ENCODE measurements around the gene LNPEP. TPM values are rescaled to one million over a fixed set of nuclear protein-coding genes. Genes with fewer than 3 reads are reported as not detected.

Gene LNPEP
- total RNA-seq = 33.9 TPM

- intact Hi-C loops (cut with DNase I) = no loop called here
- Histone ChIP-seq H3K27me3 (no peaks in the 10 kb centered on the region), H3K9me3 (no peaks in the 10 kb centered on the region), H3K4me3 (peak within 1 kb of the TSS; percentile 80 to 90), H3K36me3 (no peaks in the 10 kb centered on the region), H3K27ac (peak within 1 kb of the TSS; percentile 97), H3K4me1 (peaks cover 33% of the 10 kb centered on the region)
- TF ChIP-seq POLR2AphosphoS5 (IDR thresholded peaks at IDR 0.05; ENCODE audit: insufficient read depth in 1 of 2, low read depth in 1 of 2) (peak; percentile 84 to 90), POLR2A (IDR thresholded peaks at IDR 0.05) (peak in 1 of 2 donors; percentile 87), CTCF (IDR thresholded peaks at IDR 0.05) (no peak)
- peak; percentile 96 to 97 for DNase-seq (ENCODE audit: extremely low spot score in 2 of 2)
Observed at GRCh38 chr5:96935559-96936430, at the start of gene LNPEP. LNPEP (plus strand) TSS chr5:96936080; CDS start chr5:96936156, 76 bp downstream.

- TF ChIP-seq POLR2A (IDR thresholded peaks at IDR 0.05) (no peak), POLR2AphosphoS5 (IDR thresholded peaks at IDR 0.05; ENCODE audit: insufficient read depth in 1 of 2, low read depth in 1 of 2) (no peak), CTCF (IDR thresholded peaks at IDR 0.05) (no peak)
- no peaks in the 10 kb centered on the region for H3K27me3 ChIP-seq
- intact Hi-C loops (cut with DNase I) = no loop called here
- no peaks in the 10 kb centered on the region for H3K9me3 ChIP-seq
- H3K36me3 ChIP-seq = peaks cover 0 to 7% of the 10 kb centered on the region in 2 donors
- H3K4me3 ChIP-seq = no peak overlapping the region
- H3K27ac ChIP-seq = no peak overlapping the region
- no peaks in the 10 kb centered on the region for H3K4me1 ChIP-seq
- no peak for DNase-seq (ENCODE audit: extremely low spot score in 2 of 2)
Observed at GRCh38 chr5:96893342-96893741, 42.5 kb upstream of the LNPEP start.

- no peak for DNase-seq (ENCODE audit: extremely low spot score in 2 of 2)
- Histone ChIP-seq H3K4me3 (no peak overlapping the region), H3K4me1 (no peaks in the 10 kb centered on the region), H3K9me3 (no peaks in the 10 kb centered on the region), H3K27ac (no peak overlapping the region), H3K36me3 (peaks cover 0 to 6% of the 10 kb centered on the region in 2 donors), H3K27me3 (no peaks in the 10 kb centered on the region)
- intact Hi-C loops (cut with DNase I) = no loop called here
- TF ChIP-seq POLR2A (IDR thresholded peaks at IDR 0.05) (no peak), CTCF (IDR thresholded peaks at IDR 0.05) (no peak), POLR2AphosphoS5 (IDR thresholded peaks at IDR 0.05; ENCODE audit: insufficient read depth in 1 of 2, low read depth in 1 of 2) (no peak)
Observed at GRCh38 chr5:96896276-96896675, 39.6 kb upstream of the LNPEP start.

GRCh38 chr5:96896806-96897205 lies 39.1 kb upstream of the LNPEP start:
- H3K4me3 ChIP-seq = no peak overlapping the region
- H3K27me3 ChIP-seq = no peaks in the 10 kb centered on the region
- peaks cover 0 to 6% of the 10 kb centered on the region in 2 donors for H3K36me3 ChIP-seq
- no peak for TF ChIP-seq POLR2AphosphoS5 (IDR thresholded peaks at IDR 0.05; ENCODE audit: insufficient read depth in 1 of 2, low read depth in 1 of 2)
- no peak for TF ChIP-seq CTCF (IDR thresholded peaks at IDR 0.05)
- intact Hi-C loops (cut with DNase I) = no loop called here
- H3K4me1 ChIP-seq = no peaks in the 10 kb centered on the region
- no peak for DNase-seq (ENCODE audit: extremely low spot score in 2 of 2)
- H3K27ac ChIP-seq = no peak overlapping the region
- H3K9me3 ChIP-seq = no peaks in the 10 kb centered on the region

GRCh38 chr5:96901384-96901783 lies 34.5 kb upstream of the LNPEP start:
- TF ChIP-seq CTCF (IDR thresholded peaks at IDR 0.05) (no peak), POLR2AphosphoS5 (IDR thresholded peaks at IDR 0.05; ENCODE audit: insufficient read depth in 1 of 2, low read depth in 1 of 2) (no peak), POLR2A (IDR thresholded peaks at IDR 0.05) (no peak)
- peaks cover 0 to 25% of the 10 kb centered on the region in 2 donors for H3K36me3 ChIP-seq
- no peaks in the 10 kb centered on the region for H3K27me3 ChIP-seq
- intact Hi-C loops (cut with DNase I) = no loop called here
- no peaks in the 10 kb centered on the region for H3K4me1 ChIP-seq
- no peaks in the 10 kb centered on the region for H3K9me3 ChIP-seq
- H3K27ac ChIP-seq = no peak overlapping the region
- no peak for DNase-seq (ENCODE audit: extremely low spot score in 2 of 2)
- no peak overlapping the region for H3K4me3 ChIP-seq

All from vagina (tissue), 2 donors.